Measurements from ENCODE around the gene SLC25A24. TPM values are rescaled to one million over a fixed set of nuclear protein-coding genes. Genes with fewer than 3 reads are reported as not detected.
A peak's percentile ranks its signal among the peaks of the same experiment; 100 is the strongest.

SLC25A24 gene
- total and polyA plus RNA-seq, 11 donors = 6.1 to 24.0 (median 13.8) TPM

DNA sequence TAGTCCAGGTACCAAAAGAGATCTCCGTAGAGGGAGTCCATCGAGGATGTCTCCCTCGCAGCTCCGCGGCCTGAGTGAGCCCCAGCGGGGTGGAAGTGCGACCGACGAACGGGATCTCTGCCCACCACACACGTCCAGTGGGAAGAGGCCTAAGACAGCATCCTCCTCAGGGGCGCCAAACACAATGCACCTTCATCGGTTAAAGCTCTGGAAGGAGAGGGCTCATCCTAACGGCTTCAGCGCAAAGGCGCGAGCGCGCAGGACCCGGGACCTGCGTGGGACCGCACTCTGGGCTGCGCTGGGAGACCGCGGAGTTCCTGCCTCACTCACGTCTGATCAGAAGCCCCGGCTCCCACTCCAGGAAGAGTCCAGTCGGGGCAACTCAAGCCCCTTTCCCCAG lies 7.6 kb downstream of the SLC25A24 start:
- no peak for ATAC-seq
- DNase-seq = peak in 1 of 5 donors; percentile 56
- Histone ChIP-seq H3K9me3 (peaks cover 0 to 11% (median 0%) of the 10 kb centered on the region in 12 donors), H3K27ac (no peak overlapping the region), H3K4me1 (peaks cover 0 to 21% (median 8%) of the 10 kb centered on the region in 12 donors), H3K36me3 (peaks cover 0 to 56% (median 13%) of the 10 kb centered on the region in 9 donors), H3K4me3 (no peak overlapping the region), H3K27me3 (no peaks in the 10 kb centered on the region)
- intact Hi-C loops (cut with DNase I) = no loop called here
- 97 to 99% (median 98%) methylated on average over 11 to 28 of the region's 28 CpGs for WGBS, 4 donors
- TF ChIP-seq, protein P1, sequence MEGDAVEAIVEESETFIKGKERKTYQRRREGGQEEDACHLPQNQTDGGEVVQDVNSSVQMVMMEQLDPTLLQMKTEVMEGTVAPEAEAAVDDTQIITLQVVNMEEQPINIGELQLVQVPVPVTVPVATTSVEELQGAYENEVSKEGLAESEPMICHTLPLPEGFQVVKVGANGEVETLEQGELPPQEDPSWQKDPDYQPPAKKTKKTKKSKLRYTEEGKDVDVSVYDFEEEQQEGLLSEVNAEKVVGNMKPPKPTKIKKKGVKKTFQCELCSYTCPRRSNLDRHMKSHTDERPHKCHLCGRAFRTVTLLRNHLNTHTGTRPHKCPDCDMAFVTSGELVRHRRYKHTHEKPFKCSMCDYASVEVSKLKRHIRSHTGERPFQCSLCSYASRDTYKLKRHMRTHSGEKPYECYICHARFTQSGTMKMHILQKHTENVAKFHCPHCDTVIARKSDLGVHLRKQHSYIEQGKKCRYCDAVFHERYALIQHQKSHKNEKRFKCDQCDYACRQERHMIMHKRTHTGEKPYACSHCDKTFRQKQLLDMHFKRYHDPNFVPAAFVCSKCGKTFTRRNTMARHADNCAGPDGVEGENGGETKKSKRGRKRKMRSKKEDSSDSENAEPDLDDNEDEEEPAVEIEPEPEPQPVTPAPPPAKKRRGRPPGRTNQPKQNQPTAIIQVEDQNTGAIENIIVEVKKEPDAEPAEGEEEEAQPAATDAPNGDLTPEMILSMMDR (IDR thresholded peaks at IDR 0.05) = no peak
- TF ChIP-seq POLR2A (IDR thresholded peaks at IDR 0.05) = no peak

DNA sequence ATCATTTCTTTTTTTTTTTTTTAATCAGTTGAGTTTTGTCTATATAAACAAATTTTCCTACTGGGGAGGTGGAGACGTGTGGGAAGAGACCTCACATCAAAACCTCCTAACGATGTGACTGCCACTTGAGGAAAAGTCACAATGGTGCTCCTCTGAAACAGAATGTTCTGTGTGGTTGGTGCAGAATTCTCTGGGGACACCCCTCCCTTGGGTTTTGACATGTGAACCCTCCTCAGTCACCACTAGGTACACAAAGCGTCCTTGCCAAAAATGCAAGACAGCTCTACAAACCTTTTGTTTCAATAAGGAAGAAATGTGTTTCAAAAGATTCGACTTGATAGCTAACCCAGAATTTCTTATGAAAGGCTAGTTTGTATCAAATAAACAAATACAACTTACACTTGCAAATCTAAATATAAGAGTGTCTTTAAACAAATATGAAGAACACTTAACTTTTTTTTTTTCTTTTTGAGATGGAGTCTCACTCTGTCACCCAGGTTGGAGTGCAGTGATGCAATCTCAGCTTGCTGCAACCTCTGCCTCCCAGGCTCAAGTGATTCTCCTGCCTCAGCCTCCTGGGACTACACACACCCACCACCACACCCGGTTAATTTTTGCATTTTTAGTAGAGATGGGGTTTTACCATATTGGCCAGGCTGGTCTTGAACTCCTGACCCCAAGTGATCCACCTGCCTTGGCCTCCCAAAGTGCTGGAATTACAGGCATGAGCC lies 9.3 kb downstream of the SLC25A24 start:
- Histone ChIP-seq H3K27ac (no peak overlapping the region), H3K27me3 (no peaks in the 10 kb centered on the region), H3K36me3 (peaks cover 0 to 45% (median 13%) of the 10 kb centered on the region in 9 donors), H3K4me3 (no peak overlapping the region), H3K4me1 (peaks cover 0 to 15% (median 3%) of the 10 kb centered on the region in 12 donors), H3K9me3 (peaks cover 0 to 10% (median 0%) of the 10 kb centered on the region in 12 donors)
- intact Hi-C loops (cut with DNase I) = no loop called here
- no peak for DNase-seq
- WGBS, 4 donors = 63 to 80% (median 67%) methylated on average over 5 of the region's 5 CpGs
- ATAC-seq = peak in 1 of 4 donors; percentile 51
- no peak for TF ChIP-seq POLR2A (IDR thresholded peaks at IDR 0.05)
- TF ChIP-seq, protein P1 (IDR thresholded peaks at IDR 0.05) = no peak

DNA sequence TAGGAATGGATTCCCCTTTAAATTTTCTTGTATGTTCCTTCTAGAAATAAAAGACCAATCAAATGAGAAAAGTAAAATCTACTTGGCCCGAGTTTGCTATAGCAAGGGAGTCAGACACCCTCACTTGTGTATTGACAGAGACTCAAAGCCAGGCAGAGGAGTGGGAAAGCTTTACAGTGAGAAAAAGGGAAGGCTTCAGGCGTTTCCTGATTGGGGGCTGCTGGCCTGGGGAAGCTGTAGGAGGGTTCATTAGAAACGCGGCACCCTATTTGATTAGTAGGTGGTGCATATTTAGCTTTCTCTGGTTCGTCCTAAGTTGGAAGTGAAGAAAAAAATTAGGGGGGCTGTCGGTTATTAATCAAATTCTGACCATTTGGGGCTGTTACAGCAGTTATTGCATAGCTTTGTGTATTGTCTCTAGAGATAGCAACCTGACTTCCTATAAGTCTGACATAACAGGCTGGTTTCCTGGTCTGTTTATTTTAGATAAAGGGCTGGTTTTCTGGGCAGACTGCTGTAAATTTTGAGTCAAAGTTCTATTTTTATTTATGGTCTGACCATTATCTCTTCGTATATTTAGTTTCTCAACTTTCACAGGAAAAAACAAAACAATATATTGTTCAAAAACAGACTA lies 10.0 kb downstream of the SLC25A24 start:
- Histone ChIP-seq H3K27ac (no peak overlapping the region), H3K4me1 (peaks cover 0 to 15% (median 3%) of the 10 kb centered on the region in 12 donors), H3K9me3 (peaks cover 0 to 9% (median 0%) of the 10 kb centered on the region in 12 donors), H3K36me3 (peaks cover 0 to 44% (median 12%) of the 10 kb centered on the region in 9 donors), H3K4me3 (no peak overlapping the region), H3K27me3 (no peaks in the 10 kb centered on the region)
- no peak for ATAC-seq
- intact Hi-C loops (cut with DNase I) = no loop called here
- no peak for TF ChIP-seq POLR2A (IDR thresholded peaks at IDR 0.05)
- TF ChIP-seq, protein P1 (IDR thresholded peaks at IDR 0.05) = no peak
- WGBS, 4 donors = 67 to 84% (median 76%) methylated on average over 7 of the region's 7 CpGs
- no peak for DNase-seq

DNA sequence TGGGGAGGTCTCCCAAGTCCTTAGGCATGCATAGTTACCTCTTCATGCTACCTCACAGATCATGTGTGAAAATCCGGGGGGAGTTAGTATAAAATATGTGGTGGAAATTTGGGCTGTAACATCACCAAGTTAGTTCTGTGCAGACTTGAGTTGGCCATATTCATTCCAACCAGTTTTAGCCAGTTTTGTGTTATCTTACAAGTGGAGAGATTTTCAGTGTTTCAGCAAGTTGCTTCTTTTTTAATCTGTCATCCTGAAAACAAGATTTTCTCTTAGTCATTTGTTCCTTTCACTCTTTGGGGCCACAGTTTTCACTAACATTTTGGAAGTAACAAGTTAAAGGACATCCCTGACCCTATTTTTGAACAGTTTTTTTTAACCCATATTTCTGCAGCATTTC lies 11.3 kb downstream of the SLC25A24 start:
- no peaks in the 10 kb centered on the region for H3K27me3 ChIP-seq
- 92 to 96% (median 95%) methylated on average over 1 of the region's 1 CpG for WGBS, 4 donors
- TF ChIP-seq, protein P1 (IDR thresholded peaks at IDR 0.05) = no peak
- TF ChIP-seq POLR2A (IDR thresholded peaks at IDR 0.05) = no peak
- H3K36me3 ChIP-seq = peaks cover 0 to 44% (median 20%) of the 10 kb centered on the region in 9 donors
- no peak overlapping the region for H3K27ac ChIP-seq
- intact Hi-C loops (cut with DNase I) = no loop called here
- DNase-seq (no peak), ATAC-seq (no peak)
- peaks cover 0 to 10% (median under 1%) of the 10 kb centered on the region in 12 donors for H3K4me1 ChIP-seq
- H3K4me3 ChIP-seq = no peak overlapping the region
- H3K9me3 ChIP-seq = peaks cover 0 to 9% (median 2%) of the 10 kb centered on the region in 12 donors

Measured in heart left ventricle (tissue), 16 donors.